Measurements from ENCODE around the gene NEK11. TPM values are rescaled to one million over a fixed set of nuclear protein-coding genes. Genes with fewer than 3 reads are reported as not detected.

NEK11 gene
- total RNA-seq, 1 donor, result 10.4 TPM

- TF ChIP-seq, protein P1, sequence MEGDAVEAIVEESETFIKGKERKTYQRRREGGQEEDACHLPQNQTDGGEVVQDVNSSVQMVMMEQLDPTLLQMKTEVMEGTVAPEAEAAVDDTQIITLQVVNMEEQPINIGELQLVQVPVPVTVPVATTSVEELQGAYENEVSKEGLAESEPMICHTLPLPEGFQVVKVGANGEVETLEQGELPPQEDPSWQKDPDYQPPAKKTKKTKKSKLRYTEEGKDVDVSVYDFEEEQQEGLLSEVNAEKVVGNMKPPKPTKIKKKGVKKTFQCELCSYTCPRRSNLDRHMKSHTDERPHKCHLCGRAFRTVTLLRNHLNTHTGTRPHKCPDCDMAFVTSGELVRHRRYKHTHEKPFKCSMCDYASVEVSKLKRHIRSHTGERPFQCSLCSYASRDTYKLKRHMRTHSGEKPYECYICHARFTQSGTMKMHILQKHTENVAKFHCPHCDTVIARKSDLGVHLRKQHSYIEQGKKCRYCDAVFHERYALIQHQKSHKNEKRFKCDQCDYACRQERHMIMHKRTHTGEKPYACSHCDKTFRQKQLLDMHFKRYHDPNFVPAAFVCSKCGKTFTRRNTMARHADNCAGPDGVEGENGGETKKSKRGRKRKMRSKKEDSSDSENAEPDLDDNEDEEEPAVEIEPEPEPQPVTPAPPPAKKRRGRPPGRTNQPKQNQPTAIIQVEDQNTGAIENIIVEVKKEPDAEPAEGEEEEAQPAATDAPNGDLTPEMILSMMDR (IDR thresholded peaks at IDR 0.05; ENCODE audit: insufficient read depth, low read depth, low read length), result no peak
- DNase-seq (ENCODE audit: low read depth), result no peak
- H3K4me3 ChIP-seq (ENCODE audit: low read depth, low read length), result no peak overlapping the region
Measured at GRCh38 chr3:131284302-131284701, 257.6 kb downstream of the NEK11 start.

GRCh38 chr3:131285456-131285855 lies 258.8 kb downstream of the NEK11 start:
- H3K4me3 ChIP-seq (ENCODE audit: low read depth, low read length), result no peak overlapping the region
- DNase-seq (ENCODE audit: low read depth), result no peak
- TF ChIP-seq, protein P1 (IDR thresholded peaks at IDR 0.05; ENCODE audit: insufficient read depth, low read depth, low read length), result no peak

DNA sequence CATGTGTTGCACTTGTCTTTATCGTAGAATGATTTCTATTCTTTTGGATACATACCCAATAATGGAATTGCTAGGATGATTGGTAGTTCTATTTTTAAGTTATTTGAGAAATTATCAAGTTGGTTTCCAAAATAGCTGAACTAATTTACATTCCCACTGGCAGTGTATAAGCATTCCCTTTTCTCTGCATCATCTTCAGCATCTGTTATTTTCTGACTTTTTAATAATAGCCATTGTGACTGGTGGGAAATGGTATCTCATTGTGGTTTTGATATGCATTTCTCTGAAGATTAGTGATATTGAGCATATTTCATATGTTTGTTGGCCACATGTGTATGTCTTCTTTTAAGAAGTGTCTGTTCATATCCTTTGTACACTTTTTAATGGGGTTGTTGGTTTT lies 273.2 kb downstream of the NEK11 start:
- no peak for DNase-seq (ENCODE audit: low read depth)
- TF ChIP-seq, protein P1 (IDR thresholded peaks at IDR 0.05; ENCODE audit: insufficient read depth, low read depth, low read length), result no peak
- H3K4me3 ChIP-seq (ENCODE audit: low read depth, low read length), result no peak overlapping the region

DNA sequence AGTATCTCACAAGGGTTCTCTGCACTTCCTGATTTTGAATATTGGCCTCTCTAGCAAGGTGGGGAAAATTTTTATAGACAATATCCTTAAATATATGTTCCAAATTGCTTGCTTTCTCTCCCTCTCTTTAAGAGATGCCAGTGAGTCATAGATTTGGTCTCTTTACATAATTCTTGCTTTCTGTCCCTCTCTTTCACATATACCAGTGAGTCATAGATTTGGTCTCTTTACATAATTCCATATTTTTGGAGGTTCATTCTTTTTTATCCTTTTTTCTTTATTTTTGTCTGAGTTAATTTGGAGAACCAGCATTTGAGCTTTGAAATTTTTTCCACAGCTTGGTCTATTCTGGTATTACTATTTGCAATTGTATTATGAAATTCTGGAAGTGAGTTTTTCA lies 277.2 kb downstream of the NEK11 start:
- TF ChIP-seq, protein P1 (IDR thresholded peaks at IDR 0.05; ENCODE audit: insufficient read depth, low read depth, low read length), result no peak
- no peak overlapping the region for H3K4me3 ChIP-seq (ENCODE audit: low read depth, low read length)

GRCh38 chr3:131304890-131305289 lies 278.2 kb downstream of the NEK11 start:
- H3K4me3 ChIP-seq (ENCODE audit: low read depth, low read length), result no peak overlapping the region
- TF ChIP-seq, protein P1 (IDR thresholded peaks at IDR 0.05; ENCODE audit: insufficient read depth, low read depth, low read length), result no peak
- no peak for DNase-seq (ENCODE audit: low read depth)

More for the DNA sequence above, 277.2 kb downstream of the NEK11 start:
- DNase-seq (ENCODE audit: low read depth), result no peak

- no peak overlapping the region for H3K4me3 ChIP-seq (ENCODE audit: low read depth, low read length)
- no peak for DNase-seq (ENCODE audit: low read depth)
- TF ChIP-seq, protein P1 (IDR thresholded peaks at IDR 0.05; ENCODE audit: insufficient read depth, low read depth, low read length), result no peak
Measured at GRCh38 chr3:131306242-131306641, 279.6 kb downstream of the NEK11 start.

GRCh38 chr3:131314318-131314717 lies 287.6 kb downstream of the NEK11 start:
- DNase-seq (ENCODE audit: low read depth), result no peak
- TF ChIP-seq, protein P1 (IDR thresholded peaks at IDR 0.05; ENCODE audit: insufficient read depth, low read depth, low read length), result no peak
- no peak overlapping the region for H3K4me3 ChIP-seq (ENCODE audit: low read depth, low read length)
